K562 (cell line): ENCODE results near the gene ARHGAP28. TPM values are rescaled to one million over a fixed set of nuclear protein-coding genes. Genes with fewer than 3 reads are reported as not detected.
A peak's percentile ranks its signal among the peaks of the same experiment; 100 is the strongest.

Experiments used
- ATF3 ChIP-seq, 2 experiments: fragments of 450-650 bp in 1 of 2; sonication (generic) in 1 of 2; formaldehyde crosslinking in 1 of 2; IDR thresholded peaks in 1 of 2; conservative IDR thresholded peaks in 1 of 2; 2 replicates each; pipeline versions ENCODE4 v1.6.1 to v1.8.1; 2016 to 2023; ENCODE audit warnings: mild to moderate bottlenecking in 2 of 2, moderate library complexity in 2 of 2, inconsistent platforms in 1 of 2, missing genetic modification reagents in 1 of 2
- BACH1 ChIP-seq: fragments of 200-800 bp; sonication (Bioruptor generic); IDR thresholded peaks from 2 replicates; pipeline ENCODE4 v1.6.1; 2016; ENCODE audit warnings: missing genetic modification characterization, missing compliant biosample characterization
- C11orf30 ChIP-seq: fragments of 450-650 bp; IDR thresholded peaks from 2 replicates; pipeline ENCODE4 v1.6.1; 2016; ENCODE audit warnings: low read depth, mild to moderate bottlenecking
- CEBPG ChIP-seq, 3 experiments: fragments of 200-800 bp in 1 of 3; sonication (Bioruptor generic) in 1 of 3; sonication (generic) in 1 of 3; formaldehyde crosslinking in 1 of 3; IDR thresholded peaks in 2 of 3; conservative IDR thresholded peaks in 1 of 3; 2 replicates each; pipeline versions ENCODE4 v1.6.1 to v1.8.0; 2016 to 2022; ENCODE audit warnings: missing compliant biosample characterization in 2 of 3, missing genetic modification characterization in 2 of 3, mild to moderate bottlenecking in 1 of 3, missing genetic modification reagents in 1 of 3
- DDX20 ChIP-seq: fragments of 450-650 bp; IDR thresholded peaks from 2 replicates; pipeline ENCODE4 v1.6.1; 2016; ENCODE audit warnings: missing genetic modification characterization, low read depth, mild to moderate bottlenecking, missing compliant biosample characterization, moderate library complexity
- ELK1 ChIP-seq: sonication (generic); formaldehyde crosslinking; IDR thresholded peaks from 2 replicates; pipeline ENCODE4 v1.8.1; 2022; ENCODE audit warnings: missing genetic modification reagents
- FOXO4 ChIP-seq: fragments of 450-650 bp; formaldehyde crosslinking; IDR thresholded peaks from 2 replicates; pipeline ENCODE4 v1.4.0; 2020; ENCODE audit warnings: mild to moderate bottlenecking, moderate library complexity
- GTF2A2 ChIP-seq: IDR thresholded peaks from 2 replicates; pipeline ENCODE4 v1.6.1; 2016; ENCODE audit warnings: mild to moderate bottlenecking, missing genetic modification characterization, missing compliant biosample characterization
- HOMEZ ChIP-seq: fragments of 250-450 bp; sonication (Bioruptor Pico); IDR thresholded peaks from 2 replicates; pipeline ENCODE4 v1.4.0; 2020; ENCODE audit warnings: mild to moderate bottlenecking, moderate library complexity
- JUN ChIP-seq, 2 experiments: sonication (generic) in 1 of 2; formaldehyde crosslinking in 1 of 2; IDR thresholded peaks; 2 replicates each; pipeline versions ENCODE4 v1.6.1 to v1.8.0; 2012 to 2022; ENCODE audit warnings: borderline replicate concordance in 2 of 2, mild to moderate bottlenecking in 2 of 2, improper control_type of control experiment in 1 of 2, low read depth in 1 of 2, low read length in 1 of 2, missing genetic modification reagents in 1 of 2
- MAFK ChIP-seq: IDR thresholded peaks from 2 replicates; pipeline ENCODE4 v1.6.1; 2011; ENCODE audit warnings: low read length, improper control_type of control experiment
- NFE2L1 ChIP-seq: fragments of 450-650 bp; IDR thresholded peaks from 2 replicates; pipeline ENCODE4 v1.6.1; 2016; ENCODE audit warnings: missing genetic modification characterization, low read depth, mild to moderate bottlenecking, missing compliant biosample characterization, moderate library complexity, borderline replicate concordance
- SIX5 ChIP-seq, 2 experiments: IDR thresholded peaks; 2 replicates each; pipeline ENCODE4 v1.6.1; 2011; ENCODE audit warnings: low read length in 2 of 2, borderline replicate concordance in 1 of 2, low read depth in 1 of 2, mild to moderate bottlenecking in 1 of 2, moderate library complexity in 1 of 2; ENCODE audit not compliant: insufficient read depth in 1 of 2
- SMAD1 ChIP-seq: fragments of 150-350 bp; IDR thresholded peaks from 2 replicates; pipeline ENCODE4 v1.6.1; 2014; ENCODE audit warnings: low read length, low read depth; ENCODE audit not compliant: partially characterized antibody
- SMARCA5 ChIP-seq: fragments of 450-650 bp; IDR thresholded peaks from 2 replicates; pipeline ENCODE4 v1.6.1; 2016
- SMARCE1 ChIP-seq: fragments of 450-650 bp; IDR thresholded peaks from 2 replicates; pipeline ENCODE4 v1.7.1; 2016; ENCODE audit warnings: mild to moderate bottlenecking
- SNAPC5 ChIP-seq: fragments of 250-450 bp; sonication (Bioruptor Pico); IDR thresholded peaks from 2 replicates; pipeline ENCODE4 v1.8.0; 2021; ENCODE audit warnings: moderate library complexity, mild to moderate bottlenecking, inconsistent platforms
- SOX6 ChIP-seq: fragments of 450-650 bp; IDR thresholded peaks from 2 replicates; pipeline ENCODE4 v1.6.1; 2014; ENCODE audit warnings: mild to moderate bottlenecking
- TRIM24 ChIP-seq, 2 experiments: fragments of 450-650 bp; IDR thresholded peaks; 2 replicates each; pipeline ENCODE4 v1.6.1; 2016
- ZBED1 ChIP-seq: IDR thresholded peaks from 2 replicates; pipeline ENCODE4 v1.6.1; 2014
- ZNF140 ChIP-seq: fragments of 250-450 bp; sonication (Bioruptor Pico); IDR thresholded peaks from 2 replicates; pipeline ENCODE4 v1.8.0; 2021; ENCODE audit warnings: moderate library complexity, mild to moderate bottlenecking, inconsistent platforms
- ZNF316 ChIP-seq: fragments of 450-650 bp; IDR thresholded peaks from 2 replicates; pipeline ENCODE4 v1.6.1; 2016
- ZNF431 ChIP-seq: sonication (generic); formaldehyde crosslinking; IDR thresholded peaks from 2 replicates; pipeline ENCODE4 v1.8.0; 2022; ENCODE audit warnings: mild to moderate bottlenecking, missing genetic modification reagents
- ZNF584 ChIP-seq: fragments of 200-800 bp; sonication (Bioruptor generic); IDR thresholded peaks from 2 replicates; pipeline ENCODE4 v1.6.1; 2016; ENCODE audit warnings: low read depth, mild to moderate bottlenecking, missing genetic modification characterization, missing compliant biosample characterization
- polyA plus RNA-seq, 8 experiments: library from polyadenylated mRNA; depleted of rRNA in 4 of 8; stranded (reverse) in 5 of 8; unstranded in 3 of 8; fragments of >200 nt; fragmentation: Nextera tagmentation in 2 of 8; fragmentation: Illumina TruSeq in 1 of 8; extraction: Ambion mirVana in 2 of 8; extraction: Trizol in 1 of 8; gene quantifications; 2 replicates each; pipeline versions ENCODE4 v1.2.1 to v1.2.3, GENCODE V29; 2011 to 2014; ENCODE audit warnings: inconsistent platforms in 1 of 8, missing spikeins in 1 of 8
- total RNA-seq, 7 experiments: library from RNA; depleted of rRNA in 6 of 7; stranded (reverse); fragments of >200 nt in 6 of 7; fragmentation: Illumina TruSeq in 2 of 7; extraction: Trizol in 2 of 7; gene quantifications; 2 replicates each; pipeline versions ENCODE4 v1.2.1 to v1.2.3, GENCODE V29; 2011 to 2021; ENCODE audit warnings: low replicate concordance in 1 of 7

ARHGAP28 gene
- total and polyA plus RNA-seq, 9 of the 15 experiments (the other 6 are each of a cell fraction or from before 2014, with no cell fraction given): 0.93 to 5.9 (median 5.0) TPM

GRCh38 chr18:6741232-6741663, 11.7 kb downstream of the ARHGAP28 start (continued):
- peak; percentile 66; the same call in 1 of the 2 replicates for TF ChIP-seq BACH1 (tag)
- TF ChIP-seq SMARCE1: peak; percentile 43; the same call in 1 of the 2 replicates
- TF ChIP-seq JUN (IDR thresholded peaks at IDR 0.05; ENCODE audit: borderline replicate concordance, low read depth, low read length): peak; percentile 69
- no peak for TF ChIP-seq JUN (CRISPR knock-in tag; IDR thresholded peaks at IDR 0.05; ENCODE audit: borderline replicate concordance)
- no peak for TF ChIP-seq SNAPC5 (CRISPR knock-in tag)
- TF ChIP-seq SMAD1: no peak
- 0 out of 4 replicates have a peak, but pooled peaks of 1 of the 2 experiments have one; percentile 39 for TF ChIP-seq TRIM24 (IDR thresholded peaks at IDR 0.05)
- TF ChIP-seq MAFK: peak; percentile 84
- no peak for TF ChIP-seq FOXO4 (CRISPR knock-in tag)
- TF ChIP-seq NFE2L1: peak; percentile 73
- TF ChIP-seq ZBED1: no peak
- peak; percentile 94 for TF ChIP-seq C11orf30
- no peak for TF ChIP-seq ZNF140
- no peak for TF ChIP-seq CEBPG (CRISPR knock-in tag; IDR thresholded peaks at IDR 0.05)
- peak; percentile 53 to 82 for TF ChIP-seq CEBPG (tag; conservative IDR thresholded peaks at IDR 0.05 in 1 of 2, IDR thresholded peaks at IDR 0.05 in 1 of 2)
- no peak for TF ChIP-seq ZNF431
- no peak for TF ChIP-seq ZNF584 (CRISPR knock-in tag)
- no peak for TF ChIP-seq SOX6
- no peak for TF ChIP-seq ELK1 (CRISPR knock-in tag)
- no peak for TF ChIP-seq GTF2A2 (tag)
- no peak for TF ChIP-seq SMARCA5
- TF ChIP-seq ATF3 (IDR thresholded peaks at IDR 0.05): peak; percentile 91
- no peak for TF ChIP-seq ATF3 (CRISPR knock-in tag; conservative IDR thresholded peaks at IDR 0.05)
- TF ChIP-seq DDX20: no peak
- no peak for TF ChIP-seq HOMEZ
- peak; percentile 94 for TF ChIP-seq ZNF316
- no peak for TF ChIP-seq SIX5 (IDR thresholded peaks at IDR 0.05; ENCODE audit: borderline replicate concordance in 1 of 2, insufficient read depth in 1 of 2, low read depth in 1 of 2, low read length in 2 of 2)
